NT2/D1 (cell line): ENCODE measurements around the gene TMPRSS11B.

Experiments
- SUZ12 ChIP-seq: IDR thresholded peaks from 2 replicates; pipeline ENCODE4 v1.6.1; 2011; ENCODE audit not compliant: insufficient read length, insufficient read depth; ENCODE audit errors: extremely low read depth
- YY1 ChIP-seq: IDR thresholded peaks from 2 replicates; pipeline ENCODE4 v1.6.1; 2011; ENCODE audit not compliant: insufficient read length, insufficient read depth

GRCh38 chr4:68216501-68216900 lies 29.0 kb downstream of the TMPRSS11B start:
- TF ChIP-seq YY1 (no peak), SUZ12 (no peak)
